GM12875 (cell line): ENCODE measurements around the gene EML4.

Experiments
- H3K4me3 ChIP-seq: one replicate; pipeline ENCODE4 v1.5.1; 2011; ENCODE audit warnings: low read depth, low read length, control low read depth
- TF ChIP-seq, protein P1 (sequence below): IDR thresholded peaks from 2 replicates; pipeline ENCODE4 v1.5.1; 2011; ENCODE audit warnings: low read depth, mild to moderate bottlenecking, control low read depth, inconsistent platforms, low read length, moderate library complexity, borderline replicate concordance; ENCODE audit not compliant: insufficient read depth

EML4 gene

DNA sequence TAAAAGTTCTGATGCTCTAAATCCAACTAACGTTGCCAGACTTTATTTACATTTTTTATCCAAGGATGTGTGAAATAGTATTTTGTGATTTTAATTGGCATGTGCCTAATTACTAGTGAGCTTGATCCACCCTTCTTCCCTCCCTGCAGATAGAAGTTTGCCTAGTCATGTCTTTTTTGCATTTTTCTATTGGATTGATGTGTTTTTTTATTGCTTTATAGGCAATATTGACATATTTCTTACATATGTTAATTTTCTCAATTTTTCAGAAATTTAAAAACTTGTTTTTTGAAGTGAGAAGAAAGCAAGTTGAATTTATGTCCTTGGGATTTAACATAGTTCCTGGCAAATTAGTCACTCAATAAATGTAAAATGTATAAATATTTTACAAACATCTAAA lies 56.4 kb downstream of the EML4 start:
- TF ChIP-seq, protein P1, sequence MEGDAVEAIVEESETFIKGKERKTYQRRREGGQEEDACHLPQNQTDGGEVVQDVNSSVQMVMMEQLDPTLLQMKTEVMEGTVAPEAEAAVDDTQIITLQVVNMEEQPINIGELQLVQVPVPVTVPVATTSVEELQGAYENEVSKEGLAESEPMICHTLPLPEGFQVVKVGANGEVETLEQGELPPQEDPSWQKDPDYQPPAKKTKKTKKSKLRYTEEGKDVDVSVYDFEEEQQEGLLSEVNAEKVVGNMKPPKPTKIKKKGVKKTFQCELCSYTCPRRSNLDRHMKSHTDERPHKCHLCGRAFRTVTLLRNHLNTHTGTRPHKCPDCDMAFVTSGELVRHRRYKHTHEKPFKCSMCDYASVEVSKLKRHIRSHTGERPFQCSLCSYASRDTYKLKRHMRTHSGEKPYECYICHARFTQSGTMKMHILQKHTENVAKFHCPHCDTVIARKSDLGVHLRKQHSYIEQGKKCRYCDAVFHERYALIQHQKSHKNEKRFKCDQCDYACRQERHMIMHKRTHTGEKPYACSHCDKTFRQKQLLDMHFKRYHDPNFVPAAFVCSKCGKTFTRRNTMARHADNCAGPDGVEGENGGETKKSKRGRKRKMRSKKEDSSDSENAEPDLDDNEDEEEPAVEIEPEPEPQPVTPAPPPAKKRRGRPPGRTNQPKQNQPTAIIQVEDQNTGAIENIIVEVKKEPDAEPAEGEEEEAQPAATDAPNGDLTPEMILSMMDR, result no peak
- H3K4me3 ChIP-seq, result no peak overlapping the region

DNA sequence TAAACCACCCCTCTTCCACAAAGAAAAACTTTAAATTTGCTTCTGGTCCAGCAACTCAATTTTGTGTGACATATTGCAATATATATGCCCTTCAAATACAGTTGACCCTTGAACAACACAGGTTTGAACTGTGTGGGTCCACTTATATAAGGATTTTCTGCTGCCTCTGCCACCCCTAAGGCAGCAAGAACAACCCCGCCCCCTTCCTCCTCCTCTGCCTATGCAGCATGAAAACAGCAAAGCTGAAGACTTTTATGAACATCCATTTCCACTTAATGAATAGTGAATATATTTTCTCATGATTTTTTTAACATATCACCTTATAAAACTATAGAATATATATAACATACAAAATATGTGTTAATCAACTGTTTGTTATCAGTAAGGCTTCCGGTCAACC lies 58.3 kb downstream of the EML4 start:
- H3K4me3 ChIP-seq, result no peak overlapping the region
- TF ChIP-seq, protein P1, result no peak

DNA sequence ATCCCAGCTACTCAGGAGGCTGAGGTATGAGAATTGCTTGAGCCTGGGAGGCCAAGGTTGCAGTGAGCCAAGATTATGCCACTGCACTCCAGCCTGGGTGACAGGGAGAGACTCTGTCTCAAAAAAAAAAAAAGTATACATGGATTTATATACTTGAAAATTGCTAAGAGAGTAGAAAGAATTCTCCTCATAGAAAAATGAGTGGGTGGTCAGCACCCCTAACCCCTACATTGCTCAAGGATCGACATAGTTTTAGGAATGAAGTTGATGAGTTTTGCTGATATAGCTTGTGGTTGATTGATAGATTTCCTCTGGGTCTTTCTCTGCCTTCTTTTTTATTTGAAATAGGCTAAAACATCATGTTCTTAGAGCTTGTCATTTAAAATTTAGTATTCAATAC lies 58.9 kb downstream of the EML4 start:
- H3K4me3 ChIP-seq, result no peak overlapping the region
- TF ChIP-seq, protein P1, result no peak

DNA sequence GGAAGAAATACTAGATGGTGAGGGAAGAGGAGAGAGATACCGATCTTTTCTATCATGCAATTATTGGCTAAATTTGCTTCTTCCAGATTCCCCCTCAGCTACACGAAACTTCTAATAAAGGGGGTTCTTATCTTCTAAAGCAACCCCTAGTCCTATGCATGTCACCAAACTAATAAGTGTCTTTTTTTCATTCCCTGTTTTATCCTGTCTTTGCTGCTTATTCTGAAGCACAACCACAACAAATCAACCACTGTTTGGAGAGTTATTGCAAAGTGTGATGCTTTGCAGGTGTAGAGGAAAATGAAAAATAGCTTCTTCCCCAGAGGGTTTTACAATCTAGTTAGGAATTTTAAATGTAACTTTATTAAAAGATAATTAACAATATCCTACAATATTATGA lies 60.8 kb downstream of the EML4 start:
- TF ChIP-seq, protein P1, result no peak
- H3K4me3 ChIP-seq, result no peak overlapping the region

DNA sequence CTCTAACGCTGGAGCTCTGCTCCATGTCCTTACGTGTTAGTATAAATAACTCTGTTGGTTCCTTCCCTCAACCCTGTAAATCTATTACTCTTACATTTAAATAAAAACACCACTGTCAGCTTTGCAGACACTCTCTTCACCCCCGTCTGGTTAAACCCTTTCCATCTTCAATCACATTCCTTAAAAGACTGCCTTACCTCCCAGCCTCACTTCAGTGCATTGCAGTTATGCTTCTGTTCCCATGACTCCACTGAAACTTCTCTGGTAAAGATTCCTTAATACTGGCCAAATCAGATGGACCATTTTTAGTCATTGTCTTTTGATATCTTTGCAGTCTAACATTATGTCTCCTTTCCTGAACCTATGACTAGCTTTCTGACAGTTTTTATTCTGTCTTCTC lies 61.7 kb downstream of the EML4 start:
- H3K4me3 ChIP-seq, result no peak overlapping the region
- TF ChIP-seq, protein P1, result no peak

DNA sequence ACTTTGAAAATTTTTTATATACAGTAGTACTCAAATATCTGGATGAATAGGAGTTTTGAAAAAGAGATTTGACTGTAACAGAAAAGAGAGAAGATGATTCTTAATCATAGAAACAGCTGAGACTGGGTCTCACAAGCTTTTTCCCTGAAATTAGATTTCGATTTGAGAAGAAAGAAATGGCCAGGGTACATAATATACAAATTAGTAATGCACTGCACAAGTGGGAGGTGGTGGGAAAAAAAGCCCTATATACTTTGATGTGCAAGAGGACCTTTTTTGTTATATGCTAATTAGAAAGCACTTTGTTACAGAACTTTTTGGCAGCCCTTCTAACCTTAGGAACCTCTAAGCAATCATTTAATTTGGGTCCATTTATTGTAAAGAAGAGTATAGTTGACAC lies 62.9 kb downstream of the EML4 start:
- H3K4me3 ChIP-seq, result no peak overlapping the region
- TF ChIP-seq, protein P1, result no peak

DNA sequence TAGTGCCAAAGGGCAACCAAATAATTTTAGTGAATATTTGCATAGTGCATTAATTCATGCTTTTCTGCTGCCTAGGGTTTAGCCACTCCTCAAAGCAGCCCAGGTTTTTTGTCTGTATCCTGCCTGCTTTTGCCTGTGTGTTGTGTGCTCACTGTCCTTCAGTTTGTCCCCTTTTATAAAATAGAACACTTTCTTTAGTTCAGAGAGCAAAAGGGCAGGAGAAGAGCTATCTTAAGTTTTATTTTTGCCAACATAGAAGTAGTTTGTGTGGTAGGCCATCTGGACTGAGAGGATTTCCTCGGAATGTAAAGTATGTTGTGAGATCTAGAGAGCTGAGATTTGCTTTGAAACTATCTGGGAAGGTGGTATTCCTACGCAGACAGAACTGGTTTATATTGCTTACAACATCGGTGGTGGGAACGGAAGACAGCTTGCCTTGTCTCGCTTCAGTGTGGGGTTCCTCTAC lies 64.9 kb downstream of the EML4 start:
- H3K4me3 ChIP-seq, result no peak overlapping the region
- TF ChIP-seq, protein P1, result no peak
